ENCODE data around the gene CCDC92B. TPM values are rescaled to one million over a fixed set of nuclear protein-coding genes. Genes with fewer than 3 reads are reported as not detected.

The CCDC92B gene
- total RNA-seq, 1 experiment from 2014 or later: 0.66 TPM

DNA sequence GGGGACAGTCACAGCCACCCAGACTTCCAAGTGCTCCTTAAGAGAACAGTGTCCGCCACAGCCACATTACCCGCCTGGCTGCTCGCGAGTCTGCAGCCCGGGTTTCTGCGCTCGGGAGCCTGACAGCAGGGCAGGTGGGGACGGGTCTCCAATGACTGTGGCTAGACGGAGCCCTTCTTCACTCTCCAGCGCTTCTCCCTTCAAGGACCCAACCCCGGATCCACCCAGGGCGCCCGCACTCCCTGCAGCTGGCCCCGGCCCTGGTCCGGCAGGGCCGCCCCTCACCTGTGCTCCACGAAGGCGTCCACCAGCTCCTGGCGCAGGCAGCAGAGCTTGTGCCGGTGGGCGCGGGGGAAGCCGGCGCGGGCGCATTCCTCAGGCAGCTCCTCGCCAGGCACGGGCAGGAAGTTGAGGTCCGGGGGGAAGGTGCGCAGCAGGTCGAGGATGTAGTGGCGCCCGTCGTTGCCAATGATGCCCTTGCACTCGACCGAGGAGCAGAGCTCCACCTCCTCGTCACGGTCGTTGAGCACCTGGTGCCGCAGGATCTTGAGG lies 51.8 kb downstream of the CCDC92B start:
- Mint-ChIP-seq H3K27me3 (ENCODE audit: insufficient read depth, unreplicated experiment) (no peaks in the 10 kb centered on the region), H3K27ac (ENCODE audit: unreplicated experiment) (no peak overlapping the region), H3K36me3 (ENCODE audit: insufficient read depth, unreplicated experiment) (peaks cover 77% of the 10 kb centered on the region), H3K9me3 (ENCODE audit: unreplicated experiment) (no peaks in the 10 kb centered on the region), H3K4me1 (ENCODE audit: low read depth, unreplicated experiment) (no peaks in the 10 kb centered on the region), H3K4me3 (ENCODE audit: unreplicated experiment) (no peak overlapping the region)
- Histone ChIP-seq H3K4me1 (no peaks in the 10 kb centered on the region), H3K9me3 (no peaks in the 10 kb centered on the region), H3K27me3 (replicated peaks; ENCODE audit: control insufficient read depth, insufficient read depth, low read length) (no peaks in the 10 kb centered on the region), H3K4me3 (ENCODE audit: low read depth, low read length) (no peak overlapping the region), H3K36me3 (ENCODE audit: control insufficient read depth, insufficient read depth, low read length) (peaks cover 6% of the 10 kb centered on the region)
- ChIA-PET POLR2A (no interaction called here), CTCF (interaction anchor here (0.5 to 0.6 kb wide), 2 partner anchors 11 to 1024 kb away, joined by 4 read pairs; no protein-coding TSS in a partner anchor)
- DNase-seq: peak in 1 of 2 experiments; percentile 34
- intact Hi-C loops (cut with micrococcal nuclease; ENCODE audit: unreplicated experiment): no loop called here
- TF ChIP-seq, protein P1, sequence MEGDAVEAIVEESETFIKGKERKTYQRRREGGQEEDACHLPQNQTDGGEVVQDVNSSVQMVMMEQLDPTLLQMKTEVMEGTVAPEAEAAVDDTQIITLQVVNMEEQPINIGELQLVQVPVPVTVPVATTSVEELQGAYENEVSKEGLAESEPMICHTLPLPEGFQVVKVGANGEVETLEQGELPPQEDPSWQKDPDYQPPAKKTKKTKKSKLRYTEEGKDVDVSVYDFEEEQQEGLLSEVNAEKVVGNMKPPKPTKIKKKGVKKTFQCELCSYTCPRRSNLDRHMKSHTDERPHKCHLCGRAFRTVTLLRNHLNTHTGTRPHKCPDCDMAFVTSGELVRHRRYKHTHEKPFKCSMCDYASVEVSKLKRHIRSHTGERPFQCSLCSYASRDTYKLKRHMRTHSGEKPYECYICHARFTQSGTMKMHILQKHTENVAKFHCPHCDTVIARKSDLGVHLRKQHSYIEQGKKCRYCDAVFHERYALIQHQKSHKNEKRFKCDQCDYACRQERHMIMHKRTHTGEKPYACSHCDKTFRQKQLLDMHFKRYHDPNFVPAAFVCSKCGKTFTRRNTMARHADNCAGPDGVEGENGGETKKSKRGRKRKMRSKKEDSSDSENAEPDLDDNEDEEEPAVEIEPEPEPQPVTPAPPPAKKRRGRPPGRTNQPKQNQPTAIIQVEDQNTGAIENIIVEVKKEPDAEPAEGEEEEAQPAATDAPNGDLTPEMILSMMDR (IDR thresholded peaks at IDR 0.05; ENCODE audit: insufficient read depth in 1 of 2, low read depth in 1 of 2, low read length in 1 of 2, severe bottlenecking in 1 of 2, unreplicated experiment in 1 of 2): no peak
- no TSS peak for BruUV-seq (replicated peaks)

DNA sequence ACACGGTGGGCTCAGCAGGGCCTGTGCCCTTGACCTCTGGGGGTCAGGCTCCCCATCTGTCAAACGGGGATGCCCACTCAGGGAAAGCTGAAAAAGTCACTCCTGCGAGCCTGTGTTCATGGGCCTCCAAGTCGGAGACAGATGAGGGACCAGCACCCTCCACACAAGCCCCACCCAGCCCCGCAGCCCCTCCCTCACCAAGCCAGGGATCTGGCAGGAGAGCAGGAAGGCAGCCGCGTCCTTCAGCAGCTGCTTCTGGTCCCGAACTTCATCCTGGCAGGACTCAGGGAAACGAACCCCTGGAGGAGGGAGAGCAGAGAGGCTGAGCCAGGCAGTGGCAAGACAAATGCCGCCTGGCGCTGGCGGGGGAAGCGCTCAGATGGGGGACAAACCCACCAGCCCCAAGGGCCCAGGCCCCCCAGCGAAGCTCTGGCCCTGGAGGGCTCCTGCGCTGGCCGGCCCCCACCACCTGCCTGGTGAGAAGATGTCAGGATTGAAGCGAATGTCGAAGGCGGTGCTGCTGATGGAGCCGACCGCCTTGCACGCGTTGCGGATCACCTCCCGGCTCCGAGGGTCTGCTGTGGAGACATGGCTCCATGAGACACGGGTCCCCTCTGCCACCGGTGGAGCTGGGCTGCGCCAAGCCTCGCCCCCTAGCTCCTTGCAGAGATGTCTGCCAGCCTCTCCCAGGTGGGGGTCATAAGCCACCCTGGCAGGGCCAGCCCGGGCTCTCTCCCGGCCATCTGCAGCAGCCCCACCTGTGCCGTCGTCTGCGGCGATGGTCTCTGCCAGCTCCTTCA lies 53.3 kb downstream of the CCDC92B start:
- intact Hi-C loops (cut with micrococcal nuclease; ENCODE audit: unreplicated experiment): no loop called here
- H3K27me3 Mint-ChIP-seq (ENCODE audit: insufficient read depth, unreplicated experiment): no peaks in the 10 kb centered on the region
- BruUV-seq (replicated peaks): no TSS peak
- TF ChIP-seq, protein P1 (IDR thresholded peaks at IDR 0.05; ENCODE audit: insufficient read depth in 1 of 2, low read depth in 1 of 2, low read length in 1 of 2, severe bottlenecking in 1 of 2, unreplicated experiment in 1 of 2): no peak
- no peak overlapping the region for H3K27ac Mint-ChIP-seq (ENCODE audit: unreplicated experiment)
- ChIA-PET CTCF (no interaction called here), POLR2A (no interaction called here)
- peak in 1 of 2 experiments; percentile 35 for DNase-seq
- no peaks in the 10 kb centered on the region for H3K4me1 Mint-ChIP-seq (ENCODE audit: low read depth, unreplicated experiment)
- H3K9me3 Mint-ChIP-seq (ENCODE audit: unreplicated experiment): no peaks in the 10 kb centered on the region
- no peak overlapping the region for H3K4me3 Mint-ChIP-seq (ENCODE audit: unreplicated experiment)
- no peaks in the 10 kb centered on the region for H3K4me1 ChIP-seq
- no peaks in the 10 kb centered on the region for H3K27me3 ChIP-seq (replicated peaks; ENCODE audit: control insufficient read depth, insufficient read depth, low read length)
- no peak overlapping the region for H3K4me3 ChIP-seq (ENCODE audit: low read depth, low read length)
- peaks cover 6% of the 10 kb centered on the region for H3K36me3 ChIP-seq (ENCODE audit: control insufficient read depth, insufficient read depth, low read length)
- peaks cover 82% of the 10 kb centered on the region for H3K36me3 Mint-ChIP-seq (ENCODE audit: insufficient read depth, unreplicated experiment)
- no peaks in the 10 kb centered on the region for H3K9me3 ChIP-seq

DNA sequence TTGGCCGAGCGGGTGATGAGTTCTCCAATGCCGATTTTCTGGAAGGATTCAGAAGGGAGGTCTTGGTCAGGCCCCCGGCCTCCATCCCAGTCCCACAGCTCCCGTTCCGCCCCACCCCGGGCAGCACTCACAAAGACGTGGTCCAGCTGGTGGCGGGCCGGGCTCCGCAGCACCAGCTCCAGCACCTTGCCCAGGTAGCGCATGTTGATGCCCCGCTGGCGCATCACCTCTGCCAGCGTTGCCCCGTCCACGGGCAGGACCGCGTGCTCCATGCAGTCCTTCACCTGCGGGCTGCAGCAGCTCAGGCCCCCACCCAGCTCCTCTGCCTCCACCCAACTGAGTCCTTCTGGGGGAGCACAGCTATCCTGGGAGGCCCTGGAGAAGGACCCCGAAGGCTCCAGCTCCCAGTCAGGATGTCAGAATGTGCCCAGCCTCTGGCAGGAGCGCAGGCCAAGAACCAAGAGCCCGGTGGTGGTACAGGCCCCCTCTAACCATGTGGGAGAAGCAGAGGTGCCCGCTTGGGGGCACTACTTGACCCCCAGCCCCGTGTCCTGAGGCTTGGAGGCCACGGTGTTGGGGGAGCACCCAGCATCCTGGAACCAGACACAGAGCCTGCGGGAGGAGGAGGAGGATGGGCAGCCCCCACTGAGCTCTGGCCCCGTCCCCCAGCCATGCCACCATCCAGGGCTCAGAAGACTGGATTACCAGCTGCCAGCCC lies 54.0 kb downstream of the CCDC92B start:
- Mint-ChIP-seq H3K4me3 (ENCODE audit: unreplicated experiment) (no peak overlapping the region), H3K9me3 (ENCODE audit: unreplicated experiment) (no peaks in the 10 kb centered on the region), H3K36me3 (ENCODE audit: insufficient read depth, unreplicated experiment) (peaks cover 82% of the 10 kb centered on the region), H3K27ac (ENCODE audit: unreplicated experiment) (no peak overlapping the region), H3K4me1 (ENCODE audit: low read depth, unreplicated experiment) (no peaks in the 10 kb centered on the region), H3K27me3 (ENCODE audit: insufficient read depth, unreplicated experiment) (no peaks in the 10 kb centered on the region)
- Histone ChIP-seq H3K9me3 (no peaks in the 10 kb centered on the region), H3K36me3 (ENCODE audit: control insufficient read depth, insufficient read depth, low read length) (peaks cover 6% of the 10 kb centered on the region), H3K27me3 (replicated peaks; ENCODE audit: control insufficient read depth, insufficient read depth, low read length) (no peaks in the 10 kb centered on the region), H3K4me3 (ENCODE audit: low read depth, low read length) (no peak overlapping the region), H3K4me1 (no peaks in the 10 kb centered on the region)
- ChIA-PET CTCF (no interaction called here), POLR2A (no interaction called here)
- TF ChIP-seq, protein P1 (IDR thresholded peaks at IDR 0.05; ENCODE audit: insufficient read depth in 1 of 2, low read depth in 1 of 2, low read length in 1 of 2, severe bottlenecking in 1 of 2, unreplicated experiment in 1 of 2): no peak
- DNase-seq: peak in 1 of 2 experiments; percentile 27
- no TSS peak for BruUV-seq (replicated peaks)
- intact Hi-C loops (cut with micrococcal nuclease; ENCODE audit: unreplicated experiment): no loop called here

All from Caco-2 (cell line).